Measurements from ENCODE around the gene MRPS34.
A peak's percentile ranks its signal among the peaks of the same experiment; 100 is the strongest.

The MRPS34 gene

GRCh38 chr16:1770328-1771187, 2.4 kb downstream of the MRPS34 start:
- H3K4me3 ChIP-seq (ENCODE audit: low read depth, low read length) = peak overlapping the region; percentile 79
- in situ Hi-C loops (cut with HindIII; ENCODE audit: low pct_ligation_motif_present, low sequenced_read_pairs) = no loop called here
- peaks cover 50% of the 10 kb centered on the region for H3K36me3 ChIP-seq (replicated peaks)
- TF ChIP-seq CTCF (IDR thresholded peaks at IDR 0.05; ENCODE audit: low read depth, low read length, missing control alignments) = no peak
- peak overlapping the region; percentile 27 for H3K27ac ChIP-seq
- no peaks in the 10 kb centered on the region for H3K27me3 ChIP-seq (replicated peaks)
- DNase-seq = peak; percentile 33

- no peak for TF ChIP-seq CTCF (IDR thresholded peaks at IDR 0.05; ENCODE audit: low read depth, low read length, missing control alignments)
- Histone ChIP-seq H3K27me3 (replicated peaks) (no peaks in the 10 kb centered on the region), H3K36me3 (replicated peaks) (peaks cover 50% of the 10 kb centered on the region), H3K27ac (no peak overlapping the region), H3K4me3 (ENCODE audit: low read depth, low read length) (no peak overlapping the region)
- in situ Hi-C loops (cut with HindIII; ENCODE audit: low pct_ligation_motif_present, low sequenced_read_pairs) = no loop called here
- DNase-seq = no peak
Observed at GRCh38 chr16:1769402-1770300, 3.3 kb downstream of the MRPS34 start.

GRCh38 chr16:1768767-1769401, 4.0 kb downstream of the MRPS34 start:
- no peak for TF ChIP-seq CTCF (IDR thresholded peaks at IDR 0.05; ENCODE audit: low read depth, low read length, missing control alignments)
- Histone ChIP-seq H3K4me3 (ENCODE audit: low read depth, low read length) (no peak overlapping the region), H3K36me3 (replicated peaks) (peaks cover 57% of the 10 kb centered on the region), H3K27me3 (replicated peaks) (no peaks in the 10 kb centered on the region), H3K27ac (no peak overlapping the region)
- no peak for DNase-seq
- in situ Hi-C loops (cut with HindIII; ENCODE audit: low pct_ligation_motif_present, low sequenced_read_pairs) = no loop called here

GRCh38 chr16:1768061-1768766, 4.7 kb downstream of the MRPS34 start:
- in situ Hi-C loops (cut with HindIII; ENCODE audit: low pct_ligation_motif_present, low sequenced_read_pairs) = no loop called here
- H3K27ac ChIP-seq = no peak overlapping the region
- peaks cover 60% of the 10 kb centered on the region for H3K36me3 ChIP-seq (replicated peaks)
- no peak overlapping the region for H3K4me3 ChIP-seq (ENCODE audit: low read depth, low read length)
- DNase-seq = no peak
- TF ChIP-seq CTCF (IDR thresholded peaks at IDR 0.05; ENCODE audit: low read depth, low read length, missing control alignments) = no peak
- H3K27me3 ChIP-seq (replicated peaks) = no peaks in the 10 kb centered on the region
